HL-60 (cell line): ENCODE measurements around the gene RPS6KA4.

Experiments used
- DNase-seq, 2 experiments: peaks; one replicate each; pipeline ENCODE4 v3.0.0-alpha.2; 2010 to 2020; ENCODE audit warnings: low read depth in 1 of 2, low spot score in 1 of 2
- H3K27ac ChIP-seq: fragments of 250-450 bp; sonication (Bioruptor Pico); replicated peaks from 2 replicates; pipeline ENCODE4 v1.5.1; 2020; ENCODE audit warnings: mild to moderate bottlenecking, moderate library complexity
- H3K27me3 ChIP-seq: fragments of 250-450 bp; sonication (Bioruptor Pico); 2 replicates; pipeline ENCODE4 v1.5.1; 2021; ENCODE audit warnings: mild to moderate bottlenecking, moderate library complexity; ENCODE audit not compliant: insufficient read depth, poor library complexity, severe bottlenecking
- H3K4me3 ChIP-seq: replicated peaks from 2 replicates; pipeline ENCODE4 v1.5.1; 2011; ENCODE audit warnings: mild to moderate bottlenecking, control low read depth, low read length; ENCODE audit not compliant: insufficient read depth
- CTCF ChIP-seq: IDR thresholded peaks from one replicate; pipeline ENCODE4 v1.5.1; 2011; ENCODE audit warnings: low read length, control low read depth, inconsistent platforms; ENCODE audit not compliant: insufficient read depth
- GABPA ChIP-seq: IDR thresholded peaks from 2 replicates; pipeline ENCODE4 v1.6.1; 2012; ENCODE audit warnings: low read depth
- POLR2AphosphoS5 ChIP-seq: IDR thresholded peaks from 2 replicates; pipeline ENCODE4 v1.6.1; 2012; ENCODE audit warnings: low read depth
- REST ChIP-seq: IDR thresholded peaks from 2 replicates; pipeline ENCODE4 v1.6.1; 2012; ENCODE audit warnings: low read depth; ENCODE audit not compliant: insufficient replicate concordance
- SPI1 ChIP-seq: IDR thresholded peaks from 2 replicates; pipeline ENCODE4 v1.6.1; 2012; ENCODE audit warnings: low read depth, mild to moderate bottlenecking, borderline replicate concordance

The RPS6KA4 gene

GRCh38 chr11:64378335-64378880 is 19.4 kb downstream of the RPS6KA4 start:
- no peak for DNase-seq
- no peak for TF ChIP-seq GABPA
- no peak for TF ChIP-seq POLR2AphosphoS5
- no peak for TF ChIP-seq SPI1
- no peak for TF ChIP-seq REST
- no peak for TF ChIP-seq CTCF
- Histone ChIP-seq H3K27me3 (no peaks in the 10 kb centered on the region), H3K27ac (no peak overlapping the region), H3K4me3 (no peak overlapping the region)

GRCh38 chr11:64379160-64379559 is 20.2 kb downstream of the RPS6KA4 start:
- no peaks in the 10 kb centered on the region for H3K27me3 ChIP-seq
- H3K27ac ChIP-seq: no peak overlapping the region
- H3K4me3 ChIP-seq: no peak overlapping the region
- DNase-seq: no peak
- TF ChIP-seq SPI1 (no peak), CTCF (no peak), GABPA (no peak), REST (no peak), POLR2AphosphoS5 (no peak)

- TF ChIP-seq POLR2AphosphoS5: no peak
- TF ChIP-seq SPI1: no peak
- no peak for TF ChIP-seq CTCF
- TF ChIP-seq REST: no peak
- no peak for TF ChIP-seq GABPA
- no peak overlapping the region for H3K27ac ChIP-seq
- no peak overlapping the region for H3K4me3 ChIP-seq
- DNase-seq: no peak
- no peaks in the 10 kb centered on the region for H3K27me3 ChIP-seq
Observed at GRCh38 chr11:64379817-64380709, 21.1 kb downstream of the RPS6KA4 start.
